SK-N-MC (cell line): Measurements from ENCODE around the gene SLC11A1.

ENCODE experiments used
- EZH2 ChIP-seq: fragments of 200-600 bp; sonication (generic); IDR thresholded peaks from one replicate; pipeline ENCODE4 v1.6.1; 2017; ENCODE audit warnings: antibody characterized with exemption
- POLR2AphosphoS5 ChIP-seq: IDR thresholded peaks from 2 replicates; pipeline ENCODE4 v1.6.1; 2012; ENCODE audit warnings: mild to moderate bottlenecking, low read depth, low read length, borderline replicate concordance

DNA sequence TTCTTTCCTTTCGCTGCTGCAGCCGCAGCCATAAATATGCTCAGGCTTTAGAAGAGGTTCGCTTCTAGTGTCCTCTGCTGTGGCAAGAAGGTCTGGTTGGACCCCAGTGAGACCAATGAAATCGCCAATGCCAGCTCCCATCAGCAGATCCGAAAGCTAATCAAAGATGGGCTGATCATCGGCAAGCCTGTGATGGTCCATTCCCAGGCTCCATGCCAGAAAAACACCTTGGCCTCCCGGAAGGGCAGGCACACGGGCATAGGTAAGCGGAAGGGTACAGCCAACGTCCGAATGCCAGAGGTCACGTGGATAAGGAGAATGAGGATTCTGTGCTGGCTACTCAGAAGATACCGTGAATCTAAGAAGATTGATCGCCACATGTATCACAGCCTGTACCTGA, 28.0 kb upstream of the SLC11A1 start:
- TF ChIP-seq EZH2 (no peak), POLR2AphosphoS5 (no peak)
